Measurements from ENCODE around the gene OMP. TPM values are rescaled to one million over a fixed set of nuclear protein-coding genes. Genes with fewer than 3 reads are reported as not detected.

OMP gene
- total and polyA plus RNA-seq, 2 donors from 2014 or later: 1.8 TPM; not detected in 1

DNA sequence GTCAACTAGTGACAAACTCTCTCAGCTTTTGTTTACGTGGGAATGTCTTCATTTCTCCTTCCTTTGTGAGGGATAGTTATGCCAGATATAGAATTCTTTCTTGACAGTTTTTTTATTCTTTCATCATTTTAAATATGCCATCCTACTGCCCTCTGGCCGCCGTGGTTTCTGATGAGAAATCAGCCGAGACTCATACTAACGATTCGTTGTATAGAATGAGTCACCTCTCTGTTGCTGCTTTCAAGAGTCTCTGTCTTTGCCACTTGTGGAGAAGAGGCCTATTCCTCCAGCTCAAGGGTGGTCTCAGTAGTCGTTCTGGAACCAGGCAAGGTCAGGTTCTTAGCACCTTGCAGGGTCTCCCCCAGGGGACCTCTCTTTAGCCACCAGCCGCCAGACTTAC lies 33.4 kb downstream of the OMP start:
- no peak for FAIRE-seq
- no peak for DNase-seq

GRCh38 chr11:77136784-77137420 lies 34.3 kb downstream of the OMP start:
- peaks cover 6% of the 10 kb centered on the region for H3K27me3 ChIP-seq (ENCODE audit: control insufficient read depth, insufficient read depth, low read length)
- H3K36me3 ChIP-seq (ENCODE audit: control insufficient read depth in 2 of 3, insufficient read depth in 3 of 3, low read length in 3 of 3): no peaks in the 10 kb centered on the region
- H3K9ac ChIP-seq (ENCODE audit: low read length in 3 of 3): no peak overlapping the region
- H3K9me3 ChIP-seq (ENCODE audit: control insufficient read depth in 2 of 3, insufficient read depth in 1 of 3, low read length in 3 of 3): no peaks in the 10 kb centered on the region
- no peak for FAIRE-seq
- no peak for TF ChIP-seq CTCF (IDR thresholded peaks at IDR 0.05; ENCODE audit: borderline replicate concordance, extremely low read depth, insufficient read depth)
- no peak overlapping the region for H3K4me3 ChIP-seq (ENCODE audit: low read length in 3 of 3)
- H3K27ac ChIP-seq (ENCODE audit: low read depth in 2 of 2, low read length in 2 of 2): no peak overlapping the region
- peaks cover 0 to 4% (median 0%) of the 10 kb centered on the region in 3 donors for H3K4me1 ChIP-seq (ENCODE audit: control insufficient read depth in 2 of 3, insufficient read depth in 2 of 3, low read depth in 1 of 3, low read length in 3 of 3)
- DNase-seq: no peak
- intact Hi-C loops (cut with DNase I): no loop called here

More for the DNA sequence above, 33.4 kb downstream of the OMP start:
- peaks cover 6% of the 10 kb centered on the region for H3K27me3 ChIP-seq (ENCODE audit: control insufficient read depth, insufficient read depth, low read length)
- intact Hi-C loops (cut with DNase I): no loop called here
- no peaks in the 10 kb centered on the region for H3K9me3 ChIP-seq (ENCODE audit: control insufficient read depth in 2 of 3, insufficient read depth in 1 of 3, low read length in 3 of 3)
- no peak overlapping the region for H3K4me3 ChIP-seq (ENCODE audit: low read length in 3 of 3)
- H3K9ac ChIP-seq (ENCODE audit: low read length in 3 of 3): no peak overlapping the region
- H3K4me1 ChIP-seq (ENCODE audit: control insufficient read depth in 2 of 3, insufficient read depth in 2 of 3, low read depth in 1 of 3, low read length in 3 of 3): peaks cover 0 to 10% (median 4%) of the 10 kb centered on the region in 3 donors
- TF ChIP-seq CTCF (IDR thresholded peaks at IDR 0.05; ENCODE audit: borderline replicate concordance, extremely low read depth, insufficient read depth): no peak
- no peaks in the 10 kb centered on the region for H3K36me3 ChIP-seq (ENCODE audit: control insufficient read depth in 2 of 3, insufficient read depth in 3 of 3, low read length in 3 of 3)
- no peak overlapping the region for H3K27ac ChIP-seq (ENCODE audit: low read depth in 2 of 2, low read length in 2 of 2)

- Histone ChIP-seq H3K27me3 (ENCODE audit: control insufficient read depth, insufficient read depth, low read length) (peaks cover 6% of the 10 kb centered on the region), H3K9ac (ENCODE audit: low read length in 3 of 3) (no peak overlapping the region), H3K4me1 (ENCODE audit: control insufficient read depth in 2 of 3, insufficient read depth in 2 of 3, low read depth in 1 of 3, low read length in 3 of 3) (peaks cover 0 to 2% (median 0%) of the 10 kb centered on the region in 3 donors), H3K36me3 (ENCODE audit: control insufficient read depth in 2 of 3, insufficient read depth in 3 of 3, low read length in 3 of 3) (no peaks in the 10 kb centered on the region), H3K4me3 (ENCODE audit: low read length in 3 of 3) (no peak overlapping the region), H3K9me3 (ENCODE audit: control insufficient read depth in 2 of 3, insufficient read depth in 1 of 3, low read length in 3 of 3) (no peaks in the 10 kb centered on the region), H3K27ac (ENCODE audit: low read depth in 2 of 2, low read length in 2 of 2) (no peak overlapping the region)
- FAIRE-seq (no peak), DNase-seq (no peak)
- TF ChIP-seq CTCF (IDR thresholded peaks at IDR 0.05; ENCODE audit: borderline replicate concordance, extremely low read depth, insufficient read depth): no peak
- intact Hi-C loops (cut with DNase I): no loop called here
These were observed 34.8 kb downstream of the OMP start for GRCh38 chr11:77137421-77137820.
